ENCODE results near the gene ERICH4.

ERICH4 gene

DNA sequence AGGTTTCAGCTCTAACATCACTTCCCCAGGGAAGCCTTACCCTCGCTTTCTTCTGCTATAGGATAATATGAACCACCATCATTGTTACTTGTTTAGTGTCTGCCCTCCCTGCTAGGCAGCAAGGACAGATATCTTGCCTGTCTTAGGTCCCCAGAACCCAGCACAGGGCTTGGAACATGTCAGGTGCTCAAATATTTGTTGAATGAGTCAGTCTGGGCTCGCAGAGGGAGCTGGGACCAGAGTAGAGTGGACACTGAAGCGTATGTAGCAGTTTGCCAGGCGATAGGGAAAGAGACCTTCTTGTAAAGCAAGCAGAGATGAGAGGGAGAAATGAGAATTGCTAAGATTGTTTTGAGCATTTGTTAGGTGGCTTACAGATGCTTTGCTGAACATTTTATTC, 33.7 kb upstream of the ERICH4 start:
- no peak for TF ChIP-seq CTCF (IDR thresholded peaks at IDR 0.05; ENCODE audit: borderline replicate concordance, insufficient read depth, low read depth, low read length)
- no peak overlapping the region for H3K4me3 ChIP-seq (ENCODE audit: low read depth, low read length)

DNA sequence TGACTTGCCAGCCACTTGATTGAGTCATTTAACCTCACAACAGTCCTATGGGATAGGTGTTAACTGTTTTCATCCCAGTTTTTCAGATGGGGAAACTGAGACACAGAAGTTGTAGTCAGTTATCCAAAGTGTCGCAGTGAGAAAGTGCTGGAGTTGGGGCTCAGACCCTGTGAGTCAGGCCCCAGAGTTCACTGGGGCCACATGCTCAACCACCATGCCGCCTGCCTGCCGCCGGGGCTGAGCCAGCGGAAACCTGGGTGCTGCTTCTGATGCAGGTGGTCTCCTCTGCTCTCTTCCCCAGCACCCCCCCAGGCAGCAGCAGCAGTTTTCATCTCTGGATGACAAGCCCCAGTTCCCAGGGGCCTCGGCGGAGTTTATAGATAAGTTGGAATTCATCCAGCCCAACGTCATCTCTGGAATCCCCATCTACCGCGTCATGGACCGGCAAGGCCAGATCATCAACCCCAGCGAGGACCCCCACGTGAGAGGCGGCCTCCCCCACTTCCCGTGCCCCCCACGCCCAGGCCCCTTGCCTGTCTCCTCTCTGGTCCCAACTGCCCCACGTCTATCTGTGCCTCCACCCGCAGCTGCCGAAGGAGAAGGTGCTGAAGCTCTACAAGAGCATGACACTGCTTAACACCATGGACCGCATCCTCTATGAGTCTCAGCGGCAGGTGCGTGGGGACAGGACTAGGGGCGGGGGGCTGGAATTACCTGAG, 32.5 kb upstream of the ERICH4 start:
- TF ChIP-seq CTCF (IDR thresholded peaks at IDR 0.05; ENCODE audit: borderline replicate concordance, insufficient read depth, low read depth, low read length): no peak

DNA sequence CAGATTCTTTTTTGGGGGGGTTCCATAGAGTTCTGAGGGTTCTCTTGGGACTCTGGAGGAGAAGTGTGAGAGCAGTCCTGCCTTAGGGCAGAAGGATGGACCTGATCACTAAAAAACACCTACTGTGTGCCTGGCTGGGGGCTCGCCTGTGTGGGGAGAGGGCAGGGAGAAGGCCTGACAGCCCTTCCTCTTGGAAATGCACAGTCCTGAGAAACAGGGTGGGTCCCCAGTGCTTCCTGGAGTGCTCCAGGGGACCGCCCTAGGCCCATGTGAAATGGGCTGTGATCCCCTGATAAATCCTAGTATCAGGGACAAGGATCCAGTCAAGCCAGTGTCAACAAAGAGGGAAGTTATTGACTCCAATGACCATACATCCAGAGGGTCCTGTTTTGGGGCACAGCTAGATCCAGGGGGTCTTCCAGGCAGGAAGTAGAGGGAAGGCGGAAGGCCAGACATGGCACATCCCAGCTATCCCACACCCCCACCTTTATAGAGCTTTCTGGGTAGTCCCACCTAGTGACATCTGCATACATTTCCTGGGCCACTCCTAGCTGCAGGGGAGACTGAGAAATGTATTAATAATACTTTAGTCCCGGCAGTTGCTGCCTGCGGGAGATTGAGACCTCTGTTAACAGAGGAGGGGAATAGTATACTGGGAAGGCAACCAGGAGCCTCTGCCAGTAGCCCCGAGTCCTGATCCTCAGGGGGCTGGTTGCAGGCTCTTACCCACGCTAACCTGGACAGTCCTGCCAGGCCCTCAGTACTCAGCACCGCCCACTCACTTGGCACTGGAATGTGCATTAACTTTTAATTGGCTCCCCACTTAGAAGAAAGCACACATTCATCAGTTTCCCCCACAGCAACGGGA, 31.6 kb upstream of the ERICH4 start:
- no peak overlapping the region for H3K4me3 ChIP-seq (ENCODE audit: low read depth, low read length)
- no peak for TF ChIP-seq CTCF (IDR thresholded peaks at IDR 0.05; ENCODE audit: borderline replicate concordance, insufficient read depth, low read depth, low read length)

More for the DNA sequence above, 32.5 kb upstream of the ERICH4 start:
- no peak overlapping the region for H3K4me3 ChIP-seq (ENCODE audit: low read depth, low read length)

DNA sequence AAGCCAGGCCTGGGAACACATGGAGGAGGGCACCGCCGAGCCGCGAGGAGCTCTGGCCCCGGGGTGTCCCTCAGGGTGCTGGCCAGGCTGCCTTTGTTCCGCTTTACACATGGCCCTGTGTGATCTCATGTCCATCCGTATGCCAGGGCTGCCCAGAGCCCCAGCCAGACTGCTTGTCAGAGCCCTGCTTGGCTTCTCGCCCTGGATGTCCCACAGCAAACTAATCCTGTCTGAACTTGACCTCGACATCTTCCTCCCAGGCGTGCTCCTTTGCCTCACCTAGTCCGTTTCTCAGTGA, 31.0 kb upstream of the ERICH4 start:
- TF ChIP-seq CTCF (IDR thresholded peaks at IDR 0.05; ENCODE audit: borderline replicate concordance, insufficient read depth, low read depth, low read length): no peak
- no peak overlapping the region for H3K4me3 ChIP-seq (ENCODE audit: low read depth, low read length)

DNA sequence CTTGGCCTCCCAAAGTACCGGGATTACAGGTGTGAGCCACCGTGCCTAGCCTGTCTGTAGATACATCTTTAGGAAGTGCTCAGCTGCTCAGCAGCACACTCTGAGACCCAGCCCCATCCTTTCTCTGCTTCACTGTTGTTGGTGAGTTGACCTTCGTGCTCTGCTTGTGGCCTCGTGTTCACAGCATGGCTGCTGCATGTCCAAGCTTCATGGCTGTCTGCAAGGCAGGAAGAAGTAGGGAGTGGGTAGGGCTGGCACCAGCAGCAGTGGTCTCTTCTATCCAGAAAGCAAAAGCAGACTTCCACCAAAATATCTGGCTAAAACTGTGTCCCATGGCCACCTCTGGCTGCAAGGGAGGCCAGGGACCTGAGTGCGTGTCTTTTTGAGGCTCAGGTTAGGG, 30.0 kb upstream of the ERICH4 start:
- TF ChIP-seq CTCF (IDR thresholded peaks at IDR 0.05; ENCODE audit: borderline replicate concordance, insufficient read depth, low read depth, low read length): no peak
- no peak overlapping the region for H3K4me3 ChIP-seq (ENCODE audit: low read depth, low read length)

GRCh38 chr19:41413947-41414346, 29.0 kb upstream of the ERICH4 start:
- TF ChIP-seq CTCF (IDR thresholded peaks at IDR 0.05; ENCODE audit: borderline replicate concordance, insufficient read depth, low read depth, low read length): no peak
- H3K4me3 ChIP-seq (ENCODE audit: low read depth, low read length): no peak overlapping the region

DNA sequence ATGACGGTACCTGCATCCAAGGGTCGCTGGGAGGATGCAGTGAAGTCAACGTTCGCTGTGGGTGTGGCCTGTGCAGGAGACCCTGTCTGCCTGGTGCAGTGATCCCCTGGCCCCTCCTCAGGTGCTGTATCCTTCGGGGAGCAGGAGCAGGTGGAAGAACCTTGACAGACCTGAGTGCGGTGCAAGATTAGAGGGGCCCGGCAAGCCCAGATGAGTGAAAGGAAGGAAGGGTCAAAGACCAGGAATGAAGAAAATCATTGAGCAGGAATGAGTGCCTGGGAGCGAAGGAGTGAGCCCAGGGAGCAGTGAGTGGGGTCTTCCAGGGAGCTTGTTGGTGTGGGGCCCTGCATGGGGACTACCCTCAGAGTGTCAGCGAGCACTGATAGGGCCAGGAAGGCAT, 28.5 kb upstream of the ERICH4 start:
- no peak for TF ChIP-seq CTCF (IDR thresholded peaks at IDR 0.05; ENCODE audit: borderline replicate concordance, insufficient read depth, low read depth, low read length)

More for the DNA sequence above, 28.5 kb upstream of the ERICH4 start:
- no peak overlapping the region for H3K4me3 ChIP-seq (ENCODE audit: low read depth, low read length)

All from GM12875 (cell line).